IMR-90 (cell line): Measurements from ENCODE around the gene ASGR2. TPM values are rescaled to one million over a fixed set of nuclear protein-coding genes. Genes with fewer than 3 reads are reported as not detected.

Experiments
- ATAC-seq: fragments of 200-7000 bp; cut with Tn5 transposase; 2 replicates; pipeline ENCODE4 v1.9.1; 2020; ENCODE audit warnings: low read depth, mild to moderate bottlenecking, moderate library complexity
- BruUV-seq: library from RNA; stranded (reverse); fragments of 400-500 nt; replicated peaks from 2 replicates; lab custom pipeline; 2021; lab: Mats Ljungman, UMichigan
- CTCF ChIA-PET: fragments of 300-600 bp; formaldehyde crosslinking; extraction: SDS; loops from one replicate; lab custom pipeline; 2021; ENCODE audit warnings: antibody characterized with exemption; lab: Yijun Ruan, JAX
- POLR2A ChIA-PET: fragments of 300-600 bp; sonication (Branson Sonifier 250); formaldehyde crosslinking; loops from one replicate; lab custom pipeline; 2022; ENCODE audit warnings: antibody characterized with exemption; ENCODE audit not compliant: unreplicated experiment; lab: Charles Lee
- DNase-seq: peaks from one replicate; pipeline ENCODE4 v3.0.0; 2013
- H2AFZ ChIP-seq: replicated peaks from 2 replicates; pipeline ENCODE3; 2013; ENCODE audit warnings: low read length, mild to moderate bottlenecking; ENCODE audit not compliant: poor library complexity
- H2AK5ac ChIP-seq: 2 replicates; pipeline ENCODE4 v1.6.1; 2013; ENCODE audit warnings: low read depth, low read length, inconsistent platforms
- H2AK9ac ChIP-seq: replicated peaks from 2 replicates; pipeline ENCODE3; 2013; ENCODE audit warnings: mild to moderate bottlenecking, low read depth, low read length, moderate library complexity; ENCODE audit not compliant: poor library complexity
- H2BK120ac ChIP-seq: 2 replicates; pipeline ENCODE4 v1.6.1; 2013; ENCODE audit warnings: low read depth, low read length, inconsistent platforms
- H2BK15ac ChIP-seq: 3 replicates; pipeline ENCODE4 v1.6.1; 2013; ENCODE audit warnings: low read depth, low read length, inconsistent platforms
- H2BK20ac ChIP-seq: 2 replicates; pipeline ENCODE4 v1.6.1; 2013; ENCODE audit warnings: low read depth, mild to moderate bottlenecking, inconsistent platforms, low read length, moderate library complexity
- H2BK5ac ChIP-seq: 2 replicates; pipeline ENCODE4 v1.6.1; 2013; ENCODE audit warnings: mild to moderate bottlenecking, low read depth, low read length, inconsistent platforms; ENCODE audit not compliant: poor library complexity, severe bottlenecking
- H3K14ac ChIP-seq: replicated peaks from 2 replicates; pipeline ENCODE4 v1.6.1; 2013; ENCODE audit warnings: low read depth, low read length, inconsistent platforms
- H3K18ac ChIP-seq: 2 replicates; pipeline ENCODE4 v1.6.1; 2013; ENCODE audit warnings: low read depth, low read length, control low read depth
- H3K23ac ChIP-seq: 2 replicates; pipeline ENCODE4 v1.6.1; 2013; ENCODE audit warnings: low read depth, low read length, inconsistent platforms
- H3K27ac ChIP-seq: 2 replicates; pipeline ENCODE4 v1.5.1; 2013; ENCODE audit warnings: mild to moderate bottlenecking, control low read depth, low read length; ENCODE audit not compliant: insufficient read depth
- H3K27me3 ChIP-seq: 2 replicates; pipeline ENCODE4 v1.6.1; 2013; ENCODE audit warnings: low read length; ENCODE audit not compliant: control insufficient read depth, insufficient read depth
- H3K36me3 ChIP-seq: 2 replicates; pipeline ENCODE4 v1.6.1; 2013; ENCODE audit warnings: low read length, mixed read lengths; ENCODE audit not compliant: control insufficient read depth, insufficient read depth
- H3K4ac ChIP-seq: 2 replicates; pipeline ENCODE4 v1.6.1; 2013; ENCODE audit warnings: low read depth, low read length, inconsistent platforms
- H3K4me1 ChIP-seq: 2 replicates; pipeline ENCODE4 v1.6.1; 2013; ENCODE audit warnings: low read length, mixed read lengths; ENCODE audit not compliant: control insufficient read depth, insufficient read depth
- H3K4me2 ChIP-seq: 2 replicates; pipeline ENCODE4 v1.6.1; 2013; ENCODE audit warnings: low read depth, mild to moderate bottlenecking, control low read depth, low read length, moderate library complexity
- H3K4me3 ChIP-seq: 2 replicates; pipeline ENCODE4 v1.5.1; 2013; ENCODE audit warnings: low read depth, mild to moderate bottlenecking, control low read depth, low read length, moderate library complexity; ENCODE audit not compliant: insufficient read depth
- H3K56ac ChIP-seq: 2 replicates; pipeline ENCODE4 v1.6.1; 2013; ENCODE audit warnings: low read length, inconsistent platforms; ENCODE audit not compliant: insufficient read depth; ENCODE audit errors: extremely low read depth
- H3K79me1 ChIP-seq, 2 experiments: 2 replicates each; pipeline ENCODE4 v1.6.1; 2013; ENCODE audit warnings: low read length in 2 of 2, inconsistent platforms in 1 of 2, low read depth in 1 of 2
- H3K9ac ChIP-seq: 2 replicates; pipeline ENCODE4 v1.6.1; 2013; ENCODE audit warnings: low read depth, low read length, control low read depth
- H3K9me1 ChIP-seq: 2 replicates; pipeline ENCODE4 v1.6.1; 2013; ENCODE audit warnings: low read length, inconsistent platforms; ENCODE audit not compliant: insufficient read depth
- H3K9me3 ChIP-seq: 2 replicates; pipeline ENCODE4 v1.6.1; 2013; ENCODE audit warnings: low read length; ENCODE audit not compliant: control insufficient read depth, insufficient read depth
- H4K20me1 ChIP-seq: 2 replicates; pipeline ENCODE4 v1.6.1; 2013; ENCODE audit warnings: low read length, inconsistent platforms; ENCODE audit not compliant: insufficient read depth
- H4K5ac ChIP-seq: 2 replicates; pipeline ENCODE4 v1.6.1; 2013; ENCODE audit warnings: mild to moderate bottlenecking, low read depth, low read length, control low read depth
- H4K8ac ChIP-seq, 2 experiments: 2 replicates each; pipeline ENCODE4 v1.6.1; 2013; ENCODE audit warnings: low read depth in 2 of 2, low read length in 2 of 2, control low read depth in 1 of 2, inconsistent platforms in 1 of 2
- H4K91ac ChIP-seq: 2 replicates; pipeline ENCODE4 v1.6.1; 2013; ENCODE audit warnings: low read depth, low read length, inconsistent platforms; ENCODE audit not compliant: insufficient read depth
- BHLHE40 ChIP-seq: fragments of 150-350 bp; IDR thresholded peaks from 2 replicates; pipeline ENCODE4 v1.6.1; 2016; ENCODE audit warnings: mild to moderate bottlenecking, low read depth, low read length
- CEBPB ChIP-seq: IDR thresholded peaks from 2 replicates; pipeline ENCODE4 v1.6.1; 2012; ENCODE audit warnings: low read depth, low read length, improper control_type of control experiment
- CHD1 ChIP-seq: IDR thresholded peaks from 2 replicates; pipeline ENCODE4 v1.6.1; 2012; ENCODE audit warnings: low read depth, low read length, improper control_type of control experiment
- FOS ChIP-seq: fragments of 150-350 bp; IDR thresholded peaks from 2 replicates; pipeline ENCODE4 v1.6.1; 2016; ENCODE audit warnings: low read depth, low read length
- MAFK ChIP-seq: IDR thresholded peaks from 2 replicates; pipeline ENCODE4 v1.6.1; 2012; ENCODE audit warnings: low read depth, low read length, improper control_type of control experiment
- MAZ ChIP-seq: IDR thresholded peaks from 2 replicates; pipeline ENCODE4 v1.6.1; 2012; ENCODE audit warnings: low read depth, mild to moderate bottlenecking, low read length, improper control_type of control experiment, moderate library complexity, borderline replicate concordance
- MXI1 ChIP-seq: IDR thresholded peaks from 2 replicates; pipeline ENCODE4 v1.6.1; 2012; ENCODE audit warnings: low read depth, mild to moderate bottlenecking, low read length, moderate library complexity, borderline replicate concordance
- NFE2L2 ChIP-seq: fragments of 150-350 bp; IDR thresholded peaks from 2 replicates; pipeline ENCODE4 v1.6.1; 2016; ENCODE audit warnings: low read depth, mild to moderate bottlenecking, low read length
- POLR2A ChIP-seq: IDR thresholded peaks from 2 replicates; pipeline ENCODE4 v1.6.1; 2012; ENCODE audit warnings: mild to moderate bottlenecking, low read depth, low read length
- RAD21 ChIP-seq: IDR thresholded peaks from 2 replicates; pipeline ENCODE4 v1.6.1; 2012; ENCODE audit warnings: low read length, improper control_type of control experiment
- RFX5 ChIP-seq: IDR thresholded peaks from 2 replicates; pipeline ENCODE4 v1.8.0; 2012; ENCODE audit warnings: low read depth, mild to moderate bottlenecking, low read length, moderate library complexity
- SMC3 ChIP-seq: fragments of 150-350 bp; IDR thresholded peaks from 2 replicates; pipeline ENCODE4 v1.6.1; 2016; ENCODE audit warnings: low read depth, mild to moderate bottlenecking, antibody characterized with exemption, low read length, moderate library complexity
- WGBS, 2 experiments: methylation state at CpG; one replicate each; pipeline versions ENCODE4 v1.1.5 to v1.1.7; 2013; ENCODE audit warnings: missing lambda C conversion rate in 2 of 2; ENCODE audit not compliant: insufficient read length in 1 of 2; ENCODE audit errors: extremely low coverage in 2 of 2; 5-methylcytosine and 5-hydroxymethylcytosine counted together
- dilution Hi-C: fragments of 300-500 bp; cut with HindIII; formaldehyde crosslinking; loops from one replicate; pipeline ENCODE4 v1.14.3; 2018; ENCODE audit warnings: low sequenced_read_pairs; ENCODE audit not compliant: unreplicated experiment
- in situ Hi-C: fragments of 300-500 bp; cut with MboI; formaldehyde crosslinking; loops from 3 replicates; pipeline ENCODE4 v1.14.3; 2019; ENCODE audit warnings: low sequenced_read_pairs, inconsistent platforms, mixed read lengths
- intact Hi-C: fragments of 100-400 bp; cut with micrococcal nuclease; formaldehyde crosslinking; loops from 2 replicates; pipeline ENCODE4 v1.10.0; 2022
- polyA plus RNA-seq, 3 experiments: library from polyadenylated mRNA; depleted of rRNA; stranded (reverse); fragments of >200 nt; gene quantifications; 2 replicates each; pipeline ENCODE4 v1.2.3, GENCODE V29; 2012; ENCODE audit warnings: low replicate concordance in 1 of 3
- total RNA-seq: library from RNA; depleted of rRNA; stranded (reverse); fragments of >200 nt; gene quantifications from 2 replicates; pipeline ENCODE4 v1.2.3, GENCODE V29; 2012
- TF ChIP-seq, protein P1 (sequence below): conservative IDR thresholded peaks from 2 replicates; pipeline ENCODE4 v1.5.1; 2012; ENCODE audit warnings: mild to moderate bottlenecking, low read depth, low read length, improper control_type of control experiment
- TF ChIP-seq, protein P2 (sequence below): fragments of 150-350 bp; IDR thresholded peaks from 2 replicates; pipeline ENCODE4 v1.6.1; 2017; ENCODE audit warnings: mild to moderate bottlenecking, antibody characterized with exemption, low read length, low read depth
- TF ChIP-seq, protein P3 (sequence below): fragments of 150-350 bp; IDR thresholded peaks from 2 replicates; pipeline ENCODE4 v1.6.1; 2016; ENCODE audit warnings: low read depth, mild to moderate bottlenecking, low read length, moderate library complexity, borderline replicate concordance

Gene ASGR2
- total and polyA plus RNA-seq, 2 of the 4 experiments (the other 2 are of a cell fraction) = not detected

DNA sequence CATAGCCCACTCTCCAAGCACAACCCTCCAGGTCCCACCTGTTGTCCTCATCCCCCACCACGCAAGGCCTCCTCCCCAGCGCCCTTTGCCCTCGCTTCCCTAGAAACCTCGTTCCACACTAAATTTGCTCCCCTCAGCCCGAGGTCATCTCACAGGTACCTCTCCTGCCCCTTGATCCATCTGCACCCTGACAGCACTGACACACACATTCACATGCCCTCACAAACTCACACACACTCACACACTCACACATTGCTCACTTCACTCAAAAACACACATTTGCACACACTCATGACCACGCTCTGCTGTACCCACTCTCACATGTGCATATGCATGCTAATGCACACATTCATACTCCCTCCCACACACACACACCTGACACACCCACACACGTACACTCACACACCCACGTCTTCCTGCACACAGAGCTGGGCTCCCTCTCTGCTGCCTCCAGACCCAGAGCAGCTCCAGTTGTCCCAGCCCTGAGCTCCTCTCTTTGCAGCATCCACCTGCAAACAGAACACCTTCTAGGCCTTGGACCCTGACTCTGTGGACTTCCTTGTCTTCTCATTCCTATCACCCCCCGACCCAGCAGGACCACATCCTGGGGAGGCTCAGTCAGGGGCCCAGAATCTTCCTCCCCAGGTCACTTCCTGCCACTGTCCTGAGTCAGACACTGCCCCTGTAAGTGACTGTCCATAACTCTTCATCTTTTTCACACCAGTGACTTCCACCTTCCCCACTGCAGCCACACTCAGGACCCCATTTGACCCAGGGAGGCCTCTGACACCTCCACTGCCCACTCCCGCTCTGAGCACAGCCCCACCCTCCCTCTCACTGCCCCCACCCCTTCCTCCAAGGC lies 4.9 kb downstream of the ASGR2 start:
- no peak for ATAC-seq
- DNase-seq = no peak
- H2BK20ac ChIP-seq = no peak overlapping the region
- no peak overlapping the region for H2AK9ac ChIP-seq
- POLR2A ChIA-PET = no interaction called here
- no peak overlapping the region for H4K91ac ChIP-seq
- no peak overlapping the region for H3K56ac ChIP-seq
- no peaks in the 10 kb centered on the region for H3K9me3 ChIP-seq
- no peaks in the 10 kb centered on the region for H3K4me1 ChIP-seq
- no peak overlapping the region for H3K27ac ChIP-seq
- intact Hi-C loops (no loop called here), dilution Hi-C loops (no loop called here), in situ Hi-C loops (no loop called here)
- no peak overlapping the region for H3K14ac ChIP-seq
- no peak overlapping the region for H3K4me3 ChIP-seq
- H3K9me1 ChIP-seq = no peaks in the 10 kb centered on the region
- no peak overlapping the region for H2BK120ac ChIP-seq
- H3K9ac ChIP-seq = no peak overlapping the region
- no peaks in the 10 kb centered on the region for H3K36me3 ChIP-seq
- no peak overlapping the region for H4K8ac ChIP-seq
- no peak overlapping the region for H3K4ac ChIP-seq
- no peak overlapping the region for H2BK5ac ChIP-seq
- H2AFZ ChIP-seq = no peak overlapping the region
- no peak overlapping the region for H3K18ac ChIP-seq
- no TSS peak for BruUV-seq
- H3K79me1 ChIP-seq = no peaks in the 10 kb centered on the region
- H3K4me2 ChIP-seq = no peak overlapping the region
- no peak overlapping the region for H3K23ac ChIP-seq
- CTCF ChIA-PET = no interaction called here
- H4K5ac ChIP-seq = no peak overlapping the region
- no peak overlapping the region for H2AK5ac ChIP-seq
- no peaks in the 10 kb centered on the region for H4K20me1 ChIP-seq
- H3K27me3 ChIP-seq = peaks cover 16% of the 10 kb centered on the region
- H2BK15ac ChIP-seq = no peak overlapping the region
- 45% methylated on average over 10 of the region's 10 CpGs; no CpG with 5 or more reads in 1 of the 2 experiments for WGBS, 2 experiments
- TF ChIP-seq, protein P1, sequence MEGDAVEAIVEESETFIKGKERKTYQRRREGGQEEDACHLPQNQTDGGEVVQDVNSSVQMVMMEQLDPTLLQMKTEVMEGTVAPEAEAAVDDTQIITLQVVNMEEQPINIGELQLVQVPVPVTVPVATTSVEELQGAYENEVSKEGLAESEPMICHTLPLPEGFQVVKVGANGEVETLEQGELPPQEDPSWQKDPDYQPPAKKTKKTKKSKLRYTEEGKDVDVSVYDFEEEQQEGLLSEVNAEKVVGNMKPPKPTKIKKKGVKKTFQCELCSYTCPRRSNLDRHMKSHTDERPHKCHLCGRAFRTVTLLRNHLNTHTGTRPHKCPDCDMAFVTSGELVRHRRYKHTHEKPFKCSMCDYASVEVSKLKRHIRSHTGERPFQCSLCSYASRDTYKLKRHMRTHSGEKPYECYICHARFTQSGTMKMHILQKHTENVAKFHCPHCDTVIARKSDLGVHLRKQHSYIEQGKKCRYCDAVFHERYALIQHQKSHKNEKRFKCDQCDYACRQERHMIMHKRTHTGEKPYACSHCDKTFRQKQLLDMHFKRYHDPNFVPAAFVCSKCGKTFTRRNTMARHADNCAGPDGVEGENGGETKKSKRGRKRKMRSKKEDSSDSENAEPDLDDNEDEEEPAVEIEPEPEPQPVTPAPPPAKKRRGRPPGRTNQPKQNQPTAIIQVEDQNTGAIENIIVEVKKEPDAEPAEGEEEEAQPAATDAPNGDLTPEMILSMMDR = no peak
- no peak for TF ChIP-seq SMC3
- no peak for TF ChIP-seq NFE2L2
- no peak for TF ChIP-seq RAD21
- no peak for TF ChIP-seq POLR2A
- no peak for TF ChIP-seq FOS
- TF ChIP-seq MAFK = no peak
- no peak for TF ChIP-seq CHD1
- TF ChIP-seq BHLHE40 = no peak
- no peak for TF ChIP-seq MAZ
- TF ChIP-seq RFX5 = no peak
- TF ChIP-seq, protein P2, sequence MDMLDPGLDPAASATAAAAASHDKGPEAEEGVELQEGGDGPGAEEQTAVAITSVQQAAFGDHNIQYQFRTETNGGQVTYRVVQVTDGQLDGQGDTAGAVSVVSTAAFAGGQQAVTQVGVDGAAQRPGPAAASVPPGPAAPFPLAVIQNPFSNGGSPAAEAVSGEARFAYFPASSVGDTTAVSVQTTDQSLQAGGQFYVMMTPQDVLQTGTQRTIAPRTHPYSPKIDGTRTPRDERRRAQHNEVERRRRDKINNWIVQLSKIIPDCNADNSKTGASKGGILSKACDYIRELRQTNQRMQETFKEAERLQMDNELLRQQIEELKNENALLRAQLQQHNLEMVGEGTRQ = no peak
- TF ChIP-seq CEBPB = no peak
- TF ChIP-seq, protein P3, sequence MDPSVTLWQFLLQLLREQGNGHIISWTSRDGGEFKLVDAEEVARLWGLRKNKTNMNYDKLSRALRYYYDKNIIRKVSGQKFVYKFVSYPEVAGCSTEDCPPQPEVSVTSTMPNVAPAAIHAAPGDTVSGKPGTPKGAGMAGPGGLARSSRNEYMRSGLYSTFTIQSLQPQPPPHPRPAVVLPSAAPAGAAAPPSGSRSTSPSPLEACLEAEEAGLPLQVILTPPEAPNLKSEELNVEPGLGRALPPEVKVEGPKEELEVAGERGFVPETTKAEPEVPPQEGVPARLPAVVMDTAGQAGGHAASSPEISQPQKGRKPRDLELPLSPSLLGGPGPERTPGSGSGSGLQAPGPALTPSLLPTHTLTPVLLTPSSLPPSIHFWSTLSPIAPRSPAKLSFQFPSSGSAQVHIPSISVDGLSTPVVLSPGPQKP = no peak
- TF ChIP-seq MXI1 = no peak
